HG02885 (cell line): Measurements from ENCODE around the gene DTNB.

ENCODE experiments used
- ATAC-seq: cut with Tn5 transposase; IDR thresholded peaks from one replicate; pipeline ENCODE4 v1.9.1; 2021; ENCODE audit warnings: mild to moderate bottlenecking; ENCODE audit not compliant: unreplicated experiment, poor library complexity

The DTNB gene

DNA sequence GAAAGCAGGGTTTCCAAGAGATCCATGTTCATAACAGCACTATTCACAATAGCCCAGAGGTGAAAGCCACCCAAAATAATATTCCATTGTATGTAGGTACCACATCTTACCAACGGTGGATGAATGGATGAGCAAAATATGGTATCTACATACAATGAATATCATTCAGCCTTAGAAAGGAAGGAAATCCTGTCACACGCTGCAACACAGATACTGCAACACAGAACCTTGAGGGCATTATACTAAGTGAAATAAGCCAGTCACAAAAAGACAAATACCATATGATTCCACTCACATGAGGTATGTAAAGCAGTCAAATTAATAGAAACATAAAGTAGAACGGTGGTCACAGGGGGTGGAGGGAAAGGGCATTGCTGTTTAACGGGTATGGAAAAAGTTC is 155.7 kb downstream of the DTNB start:
- ATAC-seq: no peak

DNA sequence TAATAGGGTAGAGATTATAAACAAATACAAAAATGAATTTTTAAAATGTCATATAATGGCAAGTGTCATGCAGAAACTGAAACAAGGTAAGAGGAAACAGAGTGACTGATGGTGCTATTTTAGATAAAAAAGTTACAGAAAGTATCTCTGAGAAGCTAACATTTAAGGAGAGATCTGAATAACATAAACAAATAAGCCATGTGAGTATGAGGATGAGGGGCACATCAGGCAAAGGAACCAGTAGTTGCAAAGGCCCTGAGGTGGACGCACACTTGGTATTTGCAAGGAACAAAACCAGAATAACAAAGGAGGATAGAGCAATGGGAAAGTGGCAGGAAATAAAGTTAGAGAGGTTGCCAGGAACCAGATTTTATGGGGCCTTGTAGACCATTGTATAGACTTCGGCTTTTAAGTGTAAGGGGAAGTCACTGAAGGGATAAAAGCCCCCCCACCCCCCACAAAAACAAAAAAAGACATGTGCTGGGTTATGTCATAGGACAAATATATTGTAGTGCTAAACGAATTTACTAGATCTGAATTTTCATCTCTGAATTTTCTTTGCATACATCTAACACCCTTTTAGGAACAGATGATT is 159.2 kb downstream of the DTNB start:
- peak; percentile 52 for ATAC-seq

DNA sequence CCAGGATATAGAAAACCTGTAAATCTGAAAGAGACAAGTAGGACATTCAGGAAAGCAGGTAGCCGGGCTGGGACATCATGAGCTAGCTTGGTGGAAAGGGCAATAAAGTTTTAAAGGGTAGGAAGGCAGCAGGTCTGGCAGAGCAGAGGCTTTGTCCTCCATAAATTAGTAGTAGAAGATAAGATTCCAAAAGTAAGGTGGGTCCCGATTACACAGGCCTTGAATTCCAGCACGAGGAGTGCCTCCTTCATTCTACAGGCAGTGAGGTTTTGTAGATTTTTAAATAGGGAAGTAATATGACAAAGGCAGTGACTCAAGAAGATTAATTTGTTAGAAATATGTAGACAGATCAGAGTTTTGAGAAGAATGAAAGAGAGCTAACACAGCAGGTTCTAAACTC is 160.7 kb downstream of the DTNB start:
- no peak for ATAC-seq

DNA sequence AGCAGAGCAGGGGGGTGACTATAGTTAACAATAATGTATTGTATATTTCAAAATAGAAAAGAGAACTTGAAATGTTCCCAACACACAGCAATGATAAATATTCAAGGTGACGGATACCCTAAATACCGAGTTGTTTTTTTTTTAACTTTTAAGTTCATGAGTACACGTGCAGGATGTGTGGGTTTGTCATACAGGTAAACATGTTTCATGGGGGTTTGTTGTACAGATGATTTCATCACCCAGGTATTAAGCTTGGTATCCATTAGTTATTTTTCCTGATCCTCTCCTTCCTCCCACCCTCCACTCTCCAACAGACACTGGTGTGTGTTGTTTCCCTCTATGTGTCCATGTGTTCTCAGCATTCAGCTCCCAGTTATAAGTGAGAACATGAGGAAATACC is 167.2 kb downstream of the DTNB start:
- ATAC-seq: no peak

DNA sequence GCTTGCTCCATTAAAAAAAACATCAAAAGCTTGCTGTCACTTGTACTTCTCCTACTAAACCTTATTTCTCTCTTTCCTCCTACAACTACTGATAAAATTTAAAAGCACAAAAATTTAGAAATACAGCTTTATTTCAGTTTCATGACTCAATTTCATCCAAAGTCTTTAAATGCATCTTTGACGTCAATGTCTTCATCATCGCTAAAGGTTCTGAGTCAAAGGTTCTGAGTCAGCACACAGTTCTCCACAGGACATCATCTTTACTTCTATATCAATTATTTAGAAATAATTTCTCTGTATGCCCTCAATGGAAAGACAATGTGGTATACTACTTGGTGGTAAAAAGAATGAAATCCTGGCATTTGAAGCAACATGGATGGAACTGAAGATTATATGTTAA is 167.8 kb downstream of the DTNB start:
- no peak for ATAC-seq

DNA sequence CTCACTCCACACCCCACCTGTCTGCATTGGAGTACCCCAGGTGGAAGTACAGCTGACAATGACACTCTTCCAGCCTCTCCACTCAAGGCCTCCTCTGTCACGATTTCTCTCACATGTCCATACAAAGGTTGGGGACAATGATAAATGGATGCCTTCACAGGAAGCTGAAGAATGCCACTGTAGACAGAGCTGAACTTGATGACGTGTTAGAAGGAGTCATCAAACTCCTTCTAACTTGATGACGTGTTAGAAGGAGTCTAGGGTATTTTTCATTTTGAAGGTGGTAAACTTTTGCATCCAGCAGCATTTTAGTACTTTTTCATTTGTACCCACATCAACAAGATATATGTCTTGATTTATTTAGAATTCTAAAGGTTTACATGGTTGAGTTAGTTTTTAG is 168.2 kb downstream of the DTNB start:
- ATAC-seq: no peak

DNA sequence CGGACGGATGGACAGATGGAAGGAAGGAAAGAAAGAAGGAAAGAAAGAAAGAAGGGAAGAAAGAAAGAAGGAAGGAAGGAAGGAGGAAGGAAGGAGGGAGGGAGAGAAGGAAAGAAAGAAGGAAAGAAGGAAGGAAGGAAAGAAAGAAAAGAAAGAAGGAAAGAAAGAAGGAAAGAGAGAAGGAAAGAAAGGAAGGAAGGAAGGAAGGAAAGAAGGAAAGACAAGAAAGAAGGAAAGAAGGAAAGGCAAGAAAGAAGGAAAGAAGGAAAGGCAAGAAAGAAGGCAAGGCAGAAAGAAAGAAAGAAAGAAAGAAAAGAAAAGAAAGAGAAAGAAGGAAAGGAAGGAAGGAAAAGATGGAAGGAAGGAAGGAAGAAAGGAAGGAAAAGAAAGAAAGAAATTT is 169.1 kb downstream of the DTNB start:
- ATAC-seq: no peak

DNA sequence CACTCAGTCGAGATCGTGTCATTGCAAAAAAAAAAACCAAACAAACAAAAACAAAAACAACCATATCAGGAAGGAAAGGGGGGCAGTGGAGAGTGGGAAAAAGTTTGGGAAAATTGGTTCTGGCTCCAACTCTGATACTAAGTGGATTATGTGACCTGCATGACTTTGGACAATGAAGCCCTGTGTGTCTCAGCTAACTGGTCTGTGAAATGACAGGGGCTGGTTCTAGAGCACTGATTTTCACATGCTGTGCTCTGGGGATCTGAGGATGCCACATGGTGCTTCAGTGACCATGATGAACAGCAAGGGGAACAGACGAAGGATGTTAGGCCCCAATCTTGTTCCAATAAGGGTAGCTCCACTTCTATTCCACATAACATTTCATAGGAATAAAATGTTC is 174.2 kb downstream of the DTNB start:
- ATAC-seq: no peak

DNA sequence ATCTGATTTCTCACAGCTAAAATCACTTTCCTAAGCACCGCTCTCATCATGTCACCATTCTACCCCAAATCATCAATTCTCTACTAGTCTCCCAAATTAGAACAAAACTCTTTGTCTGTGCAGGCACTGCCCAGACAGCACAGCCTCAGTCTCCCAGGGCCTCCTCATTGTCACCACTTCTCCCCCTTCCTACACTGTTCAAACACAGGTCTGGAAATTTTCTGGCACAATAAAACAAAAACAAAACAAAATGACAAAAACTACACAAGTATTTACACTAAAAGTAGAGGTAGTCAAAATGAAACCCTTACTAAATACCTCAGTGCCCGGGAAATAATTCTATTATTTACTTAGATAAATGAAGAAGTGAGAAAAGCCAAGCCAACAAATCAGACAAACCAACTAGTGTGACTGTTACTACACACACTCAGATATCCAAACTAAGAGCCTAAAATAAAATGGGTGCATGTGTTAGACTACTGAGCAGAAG is 175.4 kb downstream of the DTNB start:
- no peak for ATAC-seq

DNA sequence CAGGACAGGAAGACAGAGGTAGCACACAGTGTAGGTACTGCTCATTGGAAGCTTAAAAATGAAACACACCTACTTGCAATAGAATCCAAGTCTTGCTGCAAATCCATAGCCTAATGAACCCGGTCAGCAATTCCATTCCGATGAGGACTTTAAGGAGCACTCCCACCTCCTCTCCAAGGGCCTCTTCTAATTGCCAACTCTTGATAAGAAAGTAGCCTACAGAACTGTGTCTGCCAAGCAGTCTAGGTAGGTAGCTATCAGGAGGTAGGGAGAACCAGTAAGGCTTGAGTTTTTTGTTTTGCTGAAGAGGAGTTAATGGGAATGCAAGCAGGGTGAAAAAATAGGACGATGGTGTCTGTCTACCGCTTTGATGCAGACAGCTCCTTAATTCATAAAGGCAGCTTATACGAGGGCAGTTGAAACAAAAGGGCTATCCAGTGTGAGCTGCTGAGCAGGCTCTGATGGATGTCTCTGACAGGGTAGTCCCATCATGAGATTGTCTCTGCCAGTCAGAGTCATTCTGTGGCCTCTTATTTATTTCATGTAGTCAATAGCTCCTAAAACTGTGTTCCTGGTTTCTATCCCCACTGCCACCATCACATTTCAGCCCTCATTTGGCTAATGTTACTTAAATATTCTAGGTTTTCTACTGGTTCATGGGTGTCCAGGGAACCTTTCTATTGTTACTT is 176.0 kb downstream of the DTNB start:
- ATAC-seq: no peak

DNA sequence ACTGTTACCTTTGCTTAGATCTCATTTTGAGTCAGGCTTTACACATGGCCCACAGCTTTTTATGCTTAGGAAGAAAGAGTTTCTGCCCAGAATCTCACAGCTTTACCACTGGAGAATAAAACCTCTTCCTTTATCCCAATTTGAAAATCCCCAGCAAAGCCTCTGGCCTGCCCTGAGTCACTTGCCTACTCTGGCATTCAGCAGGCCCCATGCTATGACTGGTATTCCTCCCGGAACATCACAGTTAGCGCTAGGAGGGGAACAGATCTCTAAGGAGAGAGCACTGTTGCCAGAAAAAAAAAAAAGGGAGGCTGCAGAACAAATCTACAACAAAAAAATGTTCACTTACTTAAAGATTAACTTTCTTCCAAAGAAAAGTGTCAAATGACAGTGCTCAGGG is 178.8 kb downstream of the DTNB start:
- ATAC-seq: no peak

DNA sequence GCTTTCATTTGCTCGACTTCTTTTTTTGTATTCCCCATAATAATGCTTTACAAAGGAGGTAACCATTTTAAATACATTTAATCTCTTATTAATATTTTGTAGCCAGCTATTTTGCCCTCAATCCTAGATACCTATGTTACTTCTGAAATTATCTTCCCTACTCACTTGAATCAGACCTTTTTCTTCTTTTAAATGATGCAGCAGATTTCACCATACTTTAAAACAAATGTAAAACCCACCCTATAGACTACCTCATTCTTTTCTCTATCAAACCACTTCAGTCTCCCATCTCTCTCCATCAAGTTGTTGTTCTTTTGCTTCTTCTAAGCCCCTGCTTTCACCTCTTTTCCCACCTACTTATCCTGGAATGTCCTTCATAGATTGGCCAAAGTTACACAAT is 180.2 kb downstream of the DTNB start:
- no peak for ATAC-seq

DNA sequence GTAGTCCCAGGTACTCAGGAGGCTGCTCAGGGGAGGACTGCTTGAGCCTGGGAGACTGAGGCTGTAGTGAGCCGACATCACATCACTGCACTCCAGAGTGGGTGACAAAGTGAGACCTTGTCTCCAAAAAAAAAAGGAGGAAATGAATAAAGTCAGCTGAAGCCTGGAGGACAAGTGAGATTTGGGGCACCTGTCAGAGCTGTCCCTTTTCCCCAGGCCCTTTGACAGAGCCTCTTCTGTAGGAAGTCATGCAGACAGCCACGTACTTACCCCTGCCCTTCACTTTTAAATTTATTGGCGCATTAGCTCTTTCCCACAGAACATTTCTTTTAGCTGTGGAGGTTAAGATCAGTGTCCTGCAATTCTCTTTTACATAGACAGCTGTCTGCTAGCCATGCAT is 180.7 kb downstream of the DTNB start:
- no peak for ATAC-seq

DNA sequence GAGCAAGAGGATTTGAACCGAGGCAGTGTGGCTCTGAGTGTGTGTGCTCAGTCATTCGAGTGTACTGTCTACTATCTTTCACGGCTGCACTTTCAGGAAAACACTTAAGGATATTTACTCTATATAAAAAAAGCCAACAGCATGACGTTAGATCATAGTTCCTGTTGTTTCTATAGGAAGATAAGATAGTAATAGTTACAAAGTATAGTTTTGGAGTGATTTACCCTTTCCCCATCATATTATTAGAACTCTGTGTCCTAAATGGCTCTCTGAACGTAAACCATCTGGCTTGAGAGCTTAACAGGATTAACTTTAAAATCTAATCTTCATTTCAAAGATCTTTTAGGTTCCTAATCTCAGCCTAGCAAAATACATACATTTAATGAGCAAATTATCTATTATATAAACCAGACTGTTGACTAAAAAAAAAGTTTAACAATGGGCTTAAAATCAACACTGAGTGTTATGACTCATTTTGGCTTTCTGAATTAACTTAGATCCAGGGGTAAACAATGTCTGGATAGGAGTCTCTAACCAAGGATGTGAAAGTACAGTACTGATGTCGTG is 181.3 kb downstream of the DTNB start:
- ATAC-seq: no peak

DNA sequence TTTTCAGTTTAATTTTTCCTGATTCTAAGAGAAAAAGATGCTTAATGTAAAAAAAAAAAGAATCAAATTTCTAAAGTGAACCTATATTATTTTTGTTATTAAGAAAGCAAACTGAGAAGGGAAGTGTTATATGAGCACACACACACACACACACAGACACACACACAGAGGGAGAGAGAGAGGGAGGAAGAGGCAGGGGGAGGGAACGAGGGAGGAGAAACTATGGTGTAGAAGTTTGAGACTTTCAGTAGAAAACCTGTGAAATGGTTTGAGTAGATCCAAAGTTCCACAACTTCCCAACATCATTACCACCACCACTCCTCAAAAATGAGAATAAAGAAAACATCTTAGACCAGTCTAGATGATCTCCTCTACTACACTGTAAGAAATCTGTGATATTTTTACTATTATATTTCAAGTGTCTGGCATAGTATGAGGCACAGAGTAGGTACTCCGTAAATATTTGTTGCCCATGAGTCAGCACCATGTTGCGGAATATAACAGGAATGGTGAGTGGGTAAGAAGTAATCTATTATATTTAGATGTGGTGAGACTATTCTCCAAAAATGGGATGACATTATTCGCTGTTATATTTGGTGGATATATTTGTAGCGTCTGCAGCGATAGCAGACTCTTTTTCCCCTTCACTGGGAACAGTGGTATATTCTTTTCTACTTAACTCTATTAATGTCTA is 182.2 kb downstream of the DTNB start:
- ATAC-seq: no peak

DNA sequence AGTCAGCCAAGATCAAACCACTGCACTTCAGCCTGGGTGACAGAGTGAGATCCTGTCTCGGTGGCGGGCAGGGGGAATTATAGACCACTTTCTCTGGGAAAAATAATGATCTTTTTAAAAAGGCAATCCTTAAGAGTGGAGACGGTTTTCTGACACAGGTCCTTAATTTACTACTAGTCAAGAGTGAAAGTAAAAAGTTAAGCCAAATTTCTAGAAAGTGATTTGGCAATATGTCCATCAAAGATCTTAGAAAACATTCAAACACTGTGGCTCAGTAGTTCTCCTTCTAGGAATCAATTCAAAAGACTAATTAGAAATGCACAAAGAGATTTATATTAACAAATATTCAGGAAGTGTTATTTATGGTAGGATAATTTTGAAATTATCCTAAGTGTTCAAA is 183.2 kb downstream of the DTNB start:
- no peak for ATAC-seq

DNA sequence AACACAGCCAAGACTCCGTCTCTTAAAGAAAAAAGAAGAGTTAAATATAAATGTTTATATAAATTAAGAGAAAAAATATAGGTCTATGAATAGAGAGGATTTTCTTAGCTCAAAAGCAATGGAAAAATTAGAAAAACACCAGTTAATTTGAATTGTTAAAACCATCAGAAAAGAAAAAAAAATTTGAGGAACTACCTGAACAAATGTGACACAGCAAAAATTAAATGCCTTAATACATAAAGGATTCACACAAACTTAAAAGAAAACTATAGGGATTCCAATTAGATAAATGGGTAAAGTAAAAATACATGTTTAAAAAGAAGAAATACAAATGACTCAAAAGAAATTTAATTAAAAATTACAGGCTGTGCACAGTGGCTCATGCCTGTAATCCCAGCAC is 183.7 kb downstream of the DTNB start:
- ATAC-seq: no peak

DNA sequence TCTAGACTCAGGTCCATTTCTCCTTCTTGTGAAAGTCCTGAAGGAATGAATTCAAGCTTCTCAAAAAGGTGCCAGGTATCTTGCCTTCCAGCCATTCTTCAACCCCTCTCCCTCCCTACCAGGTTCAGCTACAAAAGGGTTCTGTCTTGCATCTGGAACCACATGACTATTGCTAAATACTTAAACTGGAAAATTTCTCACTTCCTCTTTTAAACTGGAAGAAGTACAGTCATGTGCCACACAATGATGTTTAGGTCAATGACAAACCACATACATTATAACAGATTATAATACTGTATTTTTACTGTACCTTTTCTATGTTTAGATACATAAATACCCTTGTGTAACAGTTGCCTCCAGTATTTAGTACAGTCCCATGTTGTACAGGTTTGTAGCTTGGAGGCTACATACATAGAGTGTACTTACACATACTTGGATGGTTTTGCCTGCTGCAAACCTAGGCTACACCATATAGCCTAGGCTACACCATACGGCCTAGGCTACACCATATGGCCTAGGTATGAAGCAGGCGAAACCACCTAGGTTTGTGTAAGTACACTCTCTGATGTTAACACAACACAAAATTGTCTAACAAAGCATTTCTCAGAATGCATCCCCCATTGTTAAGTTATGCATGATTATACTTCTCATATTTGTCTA is 189.6 kb downstream of the DTNB start:
- peak; percentile 74 for ATAC-seq

DNA sequence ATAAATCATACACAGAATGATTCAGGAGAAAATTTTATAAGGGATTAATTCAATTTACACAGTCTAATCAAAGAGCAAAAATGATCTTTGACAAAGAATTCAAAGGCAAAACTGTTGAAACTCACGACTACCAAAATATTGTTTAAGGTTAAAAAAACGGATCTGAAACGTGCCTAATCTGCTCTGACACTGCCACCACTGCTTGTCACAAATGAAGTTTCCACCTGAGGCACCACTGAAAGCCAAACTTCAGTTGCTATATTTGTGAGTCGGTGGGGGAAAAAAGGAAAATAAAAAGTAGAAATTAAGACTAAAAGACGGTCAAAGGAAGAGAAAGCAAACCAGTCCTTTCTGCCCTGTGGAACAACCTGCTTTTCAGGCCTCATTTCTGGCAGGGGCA is 191.0 kb downstream of the DTNB start:
- ATAC-seq: no peak

DNA sequence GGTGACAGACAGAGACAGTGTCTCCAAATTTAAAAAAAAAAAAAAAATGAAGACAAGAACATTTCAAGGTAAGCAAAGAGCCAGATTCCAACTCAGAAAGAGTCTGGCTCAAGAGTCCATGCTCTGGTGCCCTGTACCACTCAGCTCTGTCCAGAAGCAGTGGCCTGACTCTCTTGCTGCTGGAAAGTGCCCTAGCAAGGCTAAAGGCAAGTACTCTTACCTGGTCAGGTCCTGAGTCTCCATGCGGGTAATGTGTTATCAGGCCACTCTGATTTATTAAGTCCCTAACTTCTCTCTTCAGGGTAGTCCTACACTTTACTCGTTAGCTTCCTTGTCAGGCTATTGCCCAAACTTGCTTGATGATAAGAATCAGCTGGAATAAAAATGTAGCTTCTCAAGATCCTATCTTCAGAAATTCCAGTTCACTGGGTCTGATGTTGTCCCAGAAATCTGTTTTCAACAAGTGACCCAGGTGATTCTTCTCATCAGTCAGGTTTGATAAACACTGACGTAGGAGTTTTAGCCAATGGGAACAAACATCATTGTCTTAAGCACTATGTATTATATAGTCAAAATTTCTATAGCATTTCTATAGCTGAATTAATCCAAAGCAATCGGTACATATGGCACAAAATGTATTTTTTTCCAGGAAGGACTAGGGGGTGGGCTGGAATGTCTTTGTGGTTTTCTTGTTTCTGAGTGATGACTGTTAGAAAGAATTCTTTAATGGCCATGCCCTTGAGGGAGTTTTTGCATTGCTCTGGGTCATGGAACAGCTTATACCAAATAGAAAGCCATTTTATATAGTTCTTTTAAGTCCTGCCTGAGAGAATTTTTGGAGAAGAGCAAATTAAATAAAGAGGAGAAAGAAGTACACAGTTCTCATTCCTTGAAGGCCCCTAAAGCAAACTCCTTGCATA is 191.7 kb downstream of the DTNB start:
- ATAC-seq: no peak
